ENCODE results near the gene DES.

The DES gene

GRCh38 chr2:219466816-219467735 is 48.9 kb downstream of the DES start:
- no peak overlapping the region for H3K4me3 ChIP-seq (ENCODE audit: low read depth, low read length)
- no peak for DNase-seq (ENCODE audit: low read depth)

GRCh38 chr2:219467736-219468075 is 49.5 kb downstream of the DES start:
- H3K4me3 ChIP-seq (ENCODE audit: low read depth, low read length), result no peak overlapping the region
- no peak for DNase-seq (ENCODE audit: low read depth)

GRCh38 chr2:219468410-219469185 is 50.4 kb downstream of the DES start:
- no peak overlapping the region for H3K4me3 ChIP-seq (ENCODE audit: low read depth, low read length)
- DNase-seq (ENCODE audit: low read depth), result no peak

GRCh38 chr2:219469186-219469724 is 51.1 kb downstream of the DES start:
- no peak overlapping the region for H3K4me3 ChIP-seq (ENCODE audit: low read depth, low read length)
- DNase-seq (ENCODE audit: low read depth), result no peak

GRCh38 chr2:219470429-219470828 is 52.3 kb downstream of the DES start:
- H3K4me3 ChIP-seq (ENCODE audit: low read depth, low read length), result no peak overlapping the region
- DNase-seq (ENCODE audit: low read depth), result no peak

- H3K4me3 ChIP-seq (ENCODE audit: low read depth, low read length), result no peak overlapping the region
- no peak for DNase-seq (ENCODE audit: low read depth)
Measured at GRCh38 chr2:219471476-219472371, 53.5 kb downstream of the DES start.

GRCh38 chr2:219472629-219473187 is 54.5 kb downstream of the DES start:
- no peak for DNase-seq (ENCODE audit: low read depth)
- H3K4me3 ChIP-seq (ENCODE audit: low read depth, low read length), result no peak overlapping the region

- H3K4me3 ChIP-seq (ENCODE audit: low read depth, low read length), result no peak overlapping the region
- no peak for DNase-seq (ENCODE audit: low read depth)
Measured at GRCh38 chr2:219473511-219473910, 55.3 kb downstream of the DES start.

GRCh38 chr2:219474285-219475060 is 56.3 kb downstream of the DES start:
- H3K4me3 ChIP-seq (ENCODE audit: low read depth, low read length), result no peak overlapping the region
- DNase-seq (ENCODE audit: low read depth), result no peak

GRCh38 chr2:219475278-219475677 is 57.1 kb downstream of the DES start:
- no peak for DNase-seq (ENCODE audit: low read depth)
- no peak overlapping the region for H3K4me3 ChIP-seq (ENCODE audit: low read depth, low read length)

- no peak overlapping the region for H3K4me3 ChIP-seq (ENCODE audit: low read depth, low read length)
- DNase-seq (ENCODE audit: low read depth), result no peak
Measured at GRCh38 chr2:219475697-219476651, 57.8 kb downstream of the DES start.
